Activated CD8-positive, alpha-beta memory T cell treated with anti-CD3 and anti-CD28 coated beads for 48 hours (primary cell): ENCODE data around the gene SOAT2.
"Not testable (repeated sequence)": the region's sequence is repeated elsewhere in the genome, so short reads cannot be mapped to it uniquely, and the experiment has no call there.

Experiments
- DNase-seq, 3 experiments: peaks; one replicate each; pipeline ENCODE4 v3.0.0-alpha.2; 2020; ENCODE audit warnings: low read depth in 2 of 3, low spot score in 2 of 3

Gene SOAT2

DNA sequence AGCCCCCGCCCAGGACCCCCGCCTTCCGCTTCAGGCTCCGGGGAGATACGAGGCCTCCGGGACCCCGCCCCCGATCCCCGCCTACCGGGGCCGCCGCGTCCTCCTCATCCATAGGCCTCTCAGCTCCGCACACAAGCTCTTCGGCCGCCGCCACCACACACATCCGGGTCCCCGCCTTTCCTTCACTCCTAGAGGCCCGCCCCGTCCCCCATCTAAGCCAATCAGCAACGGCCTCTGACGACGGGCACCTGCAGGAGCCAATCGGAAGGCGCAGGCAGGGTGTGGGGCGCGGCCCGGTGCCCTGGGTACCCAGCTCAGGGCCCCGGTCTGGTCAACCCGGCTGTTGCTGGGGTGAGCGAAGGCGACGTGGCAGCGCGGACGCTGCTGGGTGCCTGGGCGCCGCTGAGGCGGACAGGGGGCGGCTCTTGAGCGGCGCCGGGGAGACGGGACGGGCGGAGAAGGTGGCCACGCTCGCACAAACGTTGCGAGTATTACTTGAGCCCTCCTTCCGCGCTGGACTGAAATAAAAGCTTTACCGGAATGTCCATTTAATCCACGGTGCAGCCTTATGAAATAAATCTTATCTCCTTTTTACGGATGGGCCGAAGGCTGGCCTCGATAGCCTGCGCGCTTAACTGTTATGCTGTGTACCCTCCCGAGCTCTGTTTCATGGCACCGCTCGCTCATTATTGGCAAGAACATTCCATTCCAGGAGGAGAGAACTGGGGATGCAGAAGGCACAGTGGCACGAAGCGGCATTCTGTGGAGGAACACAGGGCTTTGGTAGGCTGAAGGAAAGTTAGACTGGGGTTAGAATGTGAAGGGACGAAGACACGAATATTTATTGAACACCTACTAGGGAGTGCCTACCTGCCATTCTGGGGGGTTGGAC lies 23.8 kb upstream of the SOAT2 start, which contains the start of gene SPRYD3:
SPRYD3 (minus strand) TSS at position 165 of the 892 bp plus-strand sequence; CDS start at position 108, 57 bp downstream.
- DNase-seq: peak; percentile 94 to 97 (median 94)

DNA sequence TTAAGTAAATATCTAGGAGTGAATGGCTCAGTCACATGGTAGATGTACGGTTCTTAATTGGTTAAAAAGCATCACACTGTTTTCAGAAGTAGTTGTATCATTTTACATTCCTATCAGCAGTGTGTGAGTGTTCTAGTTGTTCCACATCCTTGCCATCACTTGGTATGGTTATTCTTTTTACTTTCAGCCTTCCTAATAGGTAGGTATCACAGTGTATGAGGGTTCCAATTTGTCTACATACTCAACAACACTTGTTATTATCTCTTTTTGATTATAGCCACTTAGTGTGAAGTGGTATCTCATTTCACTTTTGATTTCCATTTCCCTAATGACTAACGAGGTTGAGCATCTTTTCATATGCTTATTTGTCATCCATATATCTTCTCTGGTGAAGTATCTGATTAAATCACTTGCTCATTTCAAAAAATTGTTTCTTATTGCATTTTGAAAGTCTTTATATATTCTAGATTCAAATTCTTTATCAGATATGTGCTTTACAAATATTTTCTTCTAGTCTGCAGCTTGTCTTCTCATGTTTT lies 20.6 kb upstream of the SOAT2 start:
- DNase-seq: no peak

GRCh38 chr12:53086361-53086760 lies 16.9 kb upstream of the SOAT2 start:
- DNase-seq: no peak

- DNase-seq: no peak
Measured at GRCh38 chr12:53090105-53090504, 13.2 kb upstream of the SOAT2 start.

- no peak for DNase-seq
Measured at GRCh38 chr12:53090554-53090953, 12.7 kb upstream of the SOAT2 start.

GRCh38 chr12:53091756-53092155 lies 11.5 kb upstream of the SOAT2 start:
- DNase-seq: no peak

DNA sequence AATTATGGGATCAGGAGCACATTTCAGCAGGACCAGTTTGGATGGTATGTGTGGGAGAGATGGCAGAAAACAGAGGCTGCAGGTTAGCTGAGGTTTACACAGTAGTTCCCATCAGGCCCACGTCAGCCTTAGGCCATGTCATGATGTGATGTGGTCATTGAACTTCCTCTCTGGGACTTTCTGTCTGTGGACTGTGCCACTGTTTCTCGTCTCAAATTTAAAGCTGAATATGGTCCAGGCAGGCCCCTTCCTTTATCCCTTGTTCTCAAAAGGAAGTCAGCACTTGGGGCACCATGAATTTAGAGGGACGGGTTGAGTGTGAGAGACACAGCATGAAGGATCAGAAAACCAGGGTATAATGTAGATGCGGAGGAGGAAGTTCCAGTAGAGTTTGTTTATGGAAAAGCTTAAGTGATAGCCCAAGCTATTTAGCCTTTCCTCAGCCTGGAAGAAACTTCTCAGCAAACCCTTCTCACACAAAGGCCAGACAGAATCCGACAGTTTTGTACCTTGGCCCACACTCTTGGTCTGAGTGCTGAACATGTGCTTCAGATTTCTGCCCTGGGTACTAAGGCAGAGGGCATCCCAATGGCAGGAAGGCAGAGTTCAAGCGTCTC lies 9.4 kb upstream of the SOAT2 start:
- no peak for DNase-seq

GRCh38 chr12:53094394-53094787 lies 8.9 kb upstream of the SOAT2 start:
- DNase-seq: no peak

GRCh38 chr12:53094796-53095595 lies 8.3 kb upstream of the SOAT2 start:
- DNase-seq: not testable (repeated sequence)

- DNase-seq: not testable (repeated sequence)
Measured at GRCh38 chr12:53095596-53095895, 7.7 kb upstream of the SOAT2 start.

DNA sequence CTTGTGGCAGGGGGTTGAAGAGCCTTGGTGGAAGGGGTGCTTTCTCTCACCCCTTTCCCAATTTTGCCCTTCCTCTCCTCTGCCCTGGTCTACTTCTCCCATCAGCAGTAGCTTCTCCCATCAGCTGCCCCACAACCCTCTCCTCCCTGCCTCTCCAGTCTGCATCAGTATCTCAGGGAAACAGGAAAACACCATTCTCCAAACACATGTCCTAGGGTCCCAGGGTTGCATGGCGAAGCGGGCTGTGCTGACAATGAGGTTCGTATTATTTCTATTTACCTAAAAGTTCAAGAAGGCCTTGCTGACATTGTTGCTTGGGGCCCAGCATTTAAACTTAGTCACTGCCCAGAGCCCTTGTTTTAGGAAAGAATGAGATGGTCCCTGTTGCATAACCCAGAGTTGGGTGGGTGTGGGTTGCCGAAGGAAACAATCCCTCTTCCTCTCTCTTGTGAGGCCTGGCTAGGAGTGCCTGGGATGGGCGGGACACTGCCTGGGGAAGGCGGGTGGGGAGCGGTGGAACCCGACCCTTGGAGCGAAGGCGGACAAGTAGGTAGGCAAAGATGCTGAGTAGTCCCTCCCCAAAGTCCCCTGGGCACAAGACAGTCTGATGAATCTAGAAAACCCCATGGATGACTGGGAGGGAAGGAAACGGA lies 7.1 kb upstream of the SOAT2 start:
- DNase-seq: no peak

DNA sequence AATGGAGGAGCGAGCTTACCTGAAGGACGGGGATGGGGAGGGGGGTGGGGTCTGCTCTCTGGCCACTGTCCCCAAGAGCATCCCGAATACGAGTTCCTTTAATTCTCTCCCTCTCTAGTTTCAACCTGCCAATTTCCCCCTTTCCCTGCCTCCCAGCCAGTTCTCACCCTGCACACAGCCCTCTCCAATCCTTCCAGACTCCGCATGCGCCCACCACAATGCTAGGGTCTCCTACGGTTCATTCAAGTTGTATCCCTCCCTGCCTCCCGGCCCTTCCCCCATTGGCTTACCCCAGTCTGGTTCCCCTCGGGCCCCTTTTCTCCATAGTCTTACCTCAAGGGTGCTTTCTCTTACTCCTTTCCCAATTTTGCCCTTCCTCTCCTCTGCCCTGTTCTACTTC lies 6.5 kb upstream of the SOAT2 start:
- DNase-seq: no peak

- DNase-seq: no peak
Measured at GRCh38 chr12:53097207-53097563, 6.1 kb upstream of the SOAT2 start.

GRCh38 chr12:53097564-53098353 lies 5.5 kb upstream of the SOAT2 start, which contains the start of gene IGFBP6:
Gene IGFBP6, plus strand, starts transcription at chr12:53097667. Its CDS starts 51 bp downstream, at chr12:53097718.
- peak in 2 of 3 experiments; percentile 38 to 45 for DNase-seq

DNA sequence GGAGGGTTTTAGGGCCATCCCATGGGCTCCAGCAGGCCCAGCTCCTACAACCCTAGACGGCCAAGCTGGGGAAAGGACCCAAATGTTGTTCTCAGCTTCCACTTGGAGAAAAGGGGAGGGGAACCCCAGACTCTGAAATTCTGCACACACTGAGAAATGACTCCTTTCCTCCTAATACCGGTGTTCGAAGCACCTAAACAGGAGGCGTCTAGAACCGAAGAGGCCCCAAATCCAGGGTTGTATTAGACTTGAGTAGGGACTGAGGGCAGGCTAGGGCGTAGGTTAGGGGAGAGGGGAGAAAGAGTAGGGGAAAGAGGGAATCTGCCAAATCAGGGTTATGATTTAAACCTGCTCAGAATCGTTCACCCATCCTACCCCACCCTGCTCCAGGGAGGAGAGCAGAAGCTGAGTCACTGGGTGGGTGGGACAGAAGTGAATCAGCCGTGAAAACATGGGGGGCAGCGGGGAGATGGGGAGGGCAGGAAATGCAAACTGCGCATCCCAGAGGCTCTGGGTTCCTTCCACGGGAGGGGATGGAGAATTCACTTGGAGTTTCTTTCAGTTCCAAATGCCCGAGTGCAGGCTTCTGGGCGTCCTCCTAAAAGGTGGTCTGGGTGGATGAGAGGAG lies 4.8 kb upstream of the SOAT2 start:
- peak in 1 of 3 experiments; percentile 21 for DNase-seq

DNA sequence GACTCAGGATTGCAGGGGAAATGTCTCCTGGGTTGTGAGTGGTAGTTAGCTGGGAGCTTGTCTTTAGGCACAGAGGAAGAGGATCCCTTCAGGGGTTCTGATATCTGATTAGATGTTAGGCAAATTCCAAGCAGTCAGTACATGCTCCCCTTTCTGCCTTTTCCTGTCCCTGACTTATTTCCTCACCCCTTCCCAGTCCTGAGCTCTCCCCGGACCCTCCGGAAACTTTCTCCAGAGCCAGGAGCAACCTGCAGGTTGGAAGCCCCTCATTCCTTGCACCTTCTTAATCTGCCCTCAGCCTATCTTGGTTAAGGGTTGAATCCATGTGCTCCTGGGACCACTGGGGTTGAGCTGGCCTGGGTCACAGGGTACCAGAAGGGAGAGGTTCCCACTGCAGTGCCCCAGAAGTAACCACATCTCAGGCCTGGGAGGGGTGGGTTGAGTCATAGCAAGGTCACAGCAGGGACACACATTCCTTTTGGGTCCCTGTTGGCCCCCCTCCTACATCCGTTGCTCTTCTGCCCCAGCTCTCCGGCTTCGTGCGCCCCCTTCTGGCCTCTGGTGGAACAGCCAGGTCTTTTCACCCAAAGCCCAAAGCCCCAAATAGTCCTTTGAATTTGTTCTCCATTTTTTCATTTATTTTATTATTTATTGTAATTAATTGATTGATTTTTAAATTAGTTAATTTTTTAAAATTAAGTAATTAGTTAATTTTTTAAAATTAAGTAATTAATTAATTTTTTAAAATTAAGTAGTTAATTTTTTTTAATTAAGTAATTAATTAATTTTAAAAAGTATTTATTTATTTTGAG lies 4.0 kb upstream of the SOAT2 start:
- peak; percentile 74 to 97 (median 93) for DNase-seq

- no peak for DNase-seq
Measured at GRCh38 chr12:53100466-53101151, 2.7 kb upstream of the SOAT2 start.

DNA sequence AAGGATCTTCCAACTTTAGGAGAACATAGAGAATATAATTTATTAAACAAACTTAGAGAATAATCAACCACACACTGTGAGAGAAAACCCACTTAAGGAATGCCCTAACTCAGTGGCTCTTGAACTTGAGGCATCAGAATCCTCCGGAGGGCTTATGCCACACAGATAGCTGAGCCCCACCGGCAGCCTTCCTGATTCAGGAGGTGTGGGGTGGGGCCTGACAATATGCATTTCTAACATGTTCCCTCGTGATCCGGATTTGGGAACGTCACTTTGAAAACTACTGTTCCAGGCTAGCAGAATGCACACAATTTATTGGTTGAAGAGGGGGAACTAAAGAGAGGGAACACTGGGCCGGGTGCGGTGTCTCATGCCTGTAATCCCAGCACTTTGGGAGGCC lies 2.0 kb upstream of the SOAT2 start:
- DNase-seq: no peak
